Activated CD4-positive, CD25-positive, alpha-beta regulatory T cell treated with anti-CD3 and anti-CD28 coated beads, Interleukin-2, amount 50 U/mL, for 72 hours (primary cell): ENCODE data around the gene OLFML2A.
"Not testable (repeated sequence)": the region's sequence is repeated elsewhere in the genome, so short reads cannot be mapped to it uniquely, and the experiment has no call there.

Source experiments
- DNase-seq: peaks from one replicate; pipeline ENCODE4 v3.0.0; 2021

OLFML2A gene

GRCh38 chr9:124761710-124762109, 15.2 kb upstream of the OLFML2A start:
- DNase-seq, result no peak

GRCh38 chr9:124762633-124763032, 14.3 kb upstream of the OLFML2A start:
- no peak for DNase-seq

GRCh38 chr9:124764774-124765438, 12.0 kb upstream of the OLFML2A start:
- DNase-seq, result no peak

- DNase-seq, result no peak
Observed at GRCh38 chr9:124765439-124765835, 11.5 kb upstream of the OLFML2A start.

GRCh38 chr9:124766326-124766725, 10.6 kb upstream of the OLFML2A start:
- no peak for DNase-seq

- DNase-seq, result no peak
Observed at GRCh38 chr9:124766815-124767554, 9.9 kb upstream of the OLFML2A start.

- no peak for DNase-seq
Observed at GRCh38 chr9:124767821-124768220, 9.1 kb upstream of the OLFML2A start.

GRCh38 chr9:124768334-124768733, 8.6 kb upstream of the OLFML2A start:
- no peak for DNase-seq

GRCh38 chr9:124768750-124769548, 8.0 kb upstream of the OLFML2A start:
- DNase-seq, result no peak

GRCh38 chr9:124769549-124770358, 7.2 kb upstream of the OLFML2A start:
- DNase-seq, result no peak

- no peak for DNase-seq
Observed at GRCh38 chr9:124770359-124771020, 6.4 kb upstream of the OLFML2A start.

GRCh38 chr9:124771021-124771866, 5.7 kb upstream of the OLFML2A start, which contains the start of gene NR6A1:
NR6A1 (minus strand) TSS chr9:124771311.
- DNase-seq, result peak; percentile 91

GRCh38 chr9:124771867-124772679, 4.9 kb upstream of the OLFML2A start:
- DNase-seq, result peak; percentile 67

- DNase-seq, result not testable (repeated sequence)
Observed at GRCh38 chr9:124772877-124773276, 4.1 kb upstream of the OLFML2A start.

- DNase-seq, result no peak
Observed at GRCh38 chr9:124773473-124774128, 3.3 kb upstream of the OLFML2A start.

GRCh38 chr9:124774129-124774978, 2.6 kb upstream of the OLFML2A start:
- peak; percentile 88 for DNase-seq

- DNase-seq, result no peak
Observed at GRCh38 chr9:124776618-124776953, 347 bp upstream of the OLFML2A start.

GRCh38 chr9:124778575-124779367, 1.8 kb downstream of the OLFML2A start:
- no peak for DNase-seq
